GM23338 (cell line): ENCODE data around the gene DDN. TPM values are rescaled to one million over a fixed set of nuclear protein-coding genes. Genes with fewer than 3 reads are reported as not detected.

Experiments
- ATAC-seq: fragments of 200-7000 bp; cut with Tn5 transposase; 3 replicates; pipeline ENCODE4 v1.9.1; 2020
- DNase-seq: peaks from one replicate; pipeline ENCODE4 v3.0.0-alpha.2; 2015; ENCODE audit warnings: low spot score
- H2AFZ ChIP-seq: fragments of 200-600 bp; sonication (generic); 2 replicates; pipeline ENCODE4 v1.8.0; 2016; ENCODE audit warnings: antibody characterized with exemption, mild to moderate bottlenecking, moderate library complexity
- H3F3A ChIP-seq: fragments of 200-600 bp; sonication (generic); replicated peaks from 2 replicates; pipeline ENCODE4 v1.8.0; 2017; ENCODE audit warnings: antibody characterized with exemption, mixed run types, low read depth
- H3K27ac ChIP-seq: fragments of 200-600 bp; sonication (generic); 2 replicates; pipeline ENCODE4 v1.6.1; 2016; ENCODE audit warnings: low read depth
- H3K27me3 ChIP-seq: fragments of 200-600 bp; sonication (generic); 2 replicates; pipeline ENCODE4 v1.8.0; 2016; ENCODE audit warnings: mild to moderate bottlenecking, mixed run types, moderate library complexity; ENCODE audit not compliant: insufficient read depth
- H3K36me3 ChIP-seq: fragments of 200-600 bp; sonication (generic); 2 replicates; pipeline ENCODE4 v1.8.0; 2016; ENCODE audit warnings: mild to moderate bottlenecking; ENCODE audit not compliant: insufficient read depth
- H3K4me1 ChIP-seq: fragments of 200-600 bp; sonication (generic); 2 replicates; pipeline ENCODE4 v1.8.0; 2016; ENCODE audit warnings: mild to moderate bottlenecking, moderate library complexity; ENCODE audit not compliant: insufficient read depth
- H3K4me2 ChIP-seq: fragments of 200-600 bp; sonication (generic); 2 replicates; pipeline ENCODE4 v1.7.1; 2017; ENCODE audit warnings: mixed run types
- H3K4me3 ChIP-seq: fragments of 200-600 bp; sonication (generic); 2 replicates; pipeline ENCODE4 v1.6.1; 2016; ENCODE audit warnings: mixed run types
- H3K79me2 ChIP-seq: fragments of 200-600 bp; sonication (generic); replicated peaks from 2 replicates; pipeline ENCODE4 v1.8.0; 2017; ENCODE audit warnings: mild to moderate bottlenecking; ENCODE audit not compliant: insufficient read depth
- H3K9me2 ChIP-seq: fragments of 200-600 bp; sonication (generic); 2 replicates; pipeline ENCODE4 v1.8.0; 2017; ENCODE audit not compliant: insufficient read depth
- H4K20me1 ChIP-seq: fragments of 200-600 bp; sonication (generic); replicated peaks from 2 replicates; pipeline ENCODE4 v1.8.0; 2017; ENCODE audit warnings: mild to moderate bottlenecking; ENCODE audit not compliant: insufficient read depth
- H3K27ac Mint-ChIP-seq: 2 replicates; pipeline ENCODE4 v1.8.0; 2020; ENCODE audit warnings: inconsistent platforms, mild to moderate bottlenecking, moderate library complexity, mixed read lengths
- H3K27me3 Mint-ChIP-seq: 3 replicates; pipeline ENCODE4 v1.8.0; 2022; ENCODE audit warnings: low read depth, mild to moderate bottlenecking, moderate library complexity, mixed read lengths, inconsistent platforms; ENCODE audit not compliant: insufficient read depth, poor library complexity
- H3K36me3 Mint-ChIP-seq: 3 replicates; pipeline ENCODE4 v1.8.0; 2021; ENCODE audit warnings: low read depth, mild to moderate bottlenecking, inconsistent platforms, moderate library complexity, mixed read lengths
- H3K4me1 Mint-ChIP-seq: 3 replicates; pipeline ENCODE4 v1.8.0; 2020; ENCODE audit warnings: mild to moderate bottlenecking, inconsistent platforms, mixed read lengths
- H3K4me3 Mint-ChIP-seq: 3 replicates; pipeline ENCODE4 v1.8.0; 2021; ENCODE audit warnings: moderate library complexity, mild to moderate bottlenecking, inconsistent platforms, mixed read lengths
- H3K9me3 Mint-ChIP-seq: 3 replicates; pipeline ENCODE4 v1.8.0; 2020; ENCODE audit warnings: moderate library complexity, mild to moderate bottlenecking, inconsistent platforms, mixed read lengths
- CREB1 ChIP-seq: fragments of 250-450 bp; sonication (Bioruptor Pico); IDR thresholded peaks from 2 replicates; pipeline ENCODE4 v1.5.0; 2020; ENCODE audit warnings: low read depth, mild to moderate bottlenecking, moderate library complexity
- EZH2 ChIP-seq: fragments of 200-600 bp; sonication (generic); IDR thresholded peaks from one replicate; pipeline ENCODE4 v1.8.0; 2017; ENCODE audit warnings: antibody characterized with exemption, mild to moderate bottlenecking, low read depth; ENCODE audit not compliant: unreplicated experiment
- EZH2phosphoT487 ChIP-seq: fragments of 200-600 bp; sonication (generic); IDR thresholded peaks from one replicate; pipeline ENCODE4 v1.8.1; 2018; ENCODE audit warnings: antibody characterized with exemption; ENCODE audit not compliant: unreplicated experiment
- JUNB ChIP-seq: IDR thresholded peaks from one replicate; pipeline ENCODE4 v1.6.1; 2016; ENCODE audit warnings: antibody characterized with exemption; ENCODE audit not compliant: unreplicated experiment
- NANOG ChIP-seq: IDR thresholded peaks from 2 replicates; pipeline ENCODE4 v1.6.1; 2016; ENCODE audit warnings: antibody characterized with exemption, borderline replicate concordance
- POLR2AphosphoS5 ChIP-seq: IDR thresholded peaks from 2 replicates; pipeline ENCODE4 v1.6.1; 2016; ENCODE audit warnings: antibody characterized with exemption, low read depth
- STAT1 ChIP-seq: IDR thresholded peaks from one replicate; pipeline ENCODE4 v1.6.1; 2016; ENCODE audit warnings: antibody characterized with exemption; ENCODE audit not compliant: unreplicated experiment
- ZNF114 ChIP-seq: fragments of 250-450 bp; sonication (Bioruptor Pico); IDR thresholded peaks from 2 replicates; pipeline ENCODE4 v1.5.0; 2020; ENCODE audit warnings: mild to moderate bottlenecking, moderate library complexity
- ZNF331 ChIP-seq: fragments of 250-450 bp; sonication (Bioruptor Pico); IDR thresholded peaks from 2 replicates; pipeline ENCODE4 v1.5.0; 2020; ENCODE audit warnings: low read depth, mild to moderate bottlenecking, moderate library complexity
- polyA plus RNA-seq: library from polyadenylated mRNA; unstranded; fragments of >200 nt; fragmentation: Nextera tagmentation; extraction: Ambion mirVana; gene quantifications from 2 replicates; pipeline ENCODE4 v1.2.1, GENCODE V29; 2016
- total RNA-seq: library from RNA; depleted of rRNA; stranded (reverse); fragments of >200 nt; shearing (Covaris generic); gene quantifications from 2 replicates; pipeline ENCODE4 v1.2.3, GENCODE V29; 2014
- TF ChIP-seq, protein P1 (sequence below): fragments of 250-450 bp; sonication (Bioruptor Pico); IDR thresholded peaks from 2 replicates; pipeline ENCODE4 v1.5.0; 2020; ENCODE audit warnings: mild to moderate bottlenecking, moderate library complexity
- TF ChIP-seq, protein P2 (sequence below), 2 experiments: fragments of 200-600 bp in 1 of 2; sonication (generic) in 1 of 2; conservative IDR thresholded peaks; 2 replicates each; pipeline versions ENCODE4 v1.5.1 to v1.6.1; 2016 to 2017; ENCODE audit warnings: antibody characterized with exemption in 2 of 2, low read depth in 2 of 2, mild to moderate bottlenecking in 2 of 2, moderate library complexity in 1 of 2
- TF ChIP-seq, protein P3 (sequence below): IDR thresholded peaks from one replicate; pipeline ENCODE4 v1.6.1; 2018; ENCODE audit warnings: antibody characterized with exemption; ENCODE audit not compliant: unreplicated experiment
- TF ChIP-seq, protein P4 (sequence below): IDR thresholded peaks from 2 replicates; pipeline ENCODE4 v1.6.1; 2016; ENCODE audit warnings: antibody characterized with exemption

DDN gene
- total and polyA plus RNA-seq, 2 experiments from 2014 or later, result 0.10 TPM; not detected in 1

DNA sequence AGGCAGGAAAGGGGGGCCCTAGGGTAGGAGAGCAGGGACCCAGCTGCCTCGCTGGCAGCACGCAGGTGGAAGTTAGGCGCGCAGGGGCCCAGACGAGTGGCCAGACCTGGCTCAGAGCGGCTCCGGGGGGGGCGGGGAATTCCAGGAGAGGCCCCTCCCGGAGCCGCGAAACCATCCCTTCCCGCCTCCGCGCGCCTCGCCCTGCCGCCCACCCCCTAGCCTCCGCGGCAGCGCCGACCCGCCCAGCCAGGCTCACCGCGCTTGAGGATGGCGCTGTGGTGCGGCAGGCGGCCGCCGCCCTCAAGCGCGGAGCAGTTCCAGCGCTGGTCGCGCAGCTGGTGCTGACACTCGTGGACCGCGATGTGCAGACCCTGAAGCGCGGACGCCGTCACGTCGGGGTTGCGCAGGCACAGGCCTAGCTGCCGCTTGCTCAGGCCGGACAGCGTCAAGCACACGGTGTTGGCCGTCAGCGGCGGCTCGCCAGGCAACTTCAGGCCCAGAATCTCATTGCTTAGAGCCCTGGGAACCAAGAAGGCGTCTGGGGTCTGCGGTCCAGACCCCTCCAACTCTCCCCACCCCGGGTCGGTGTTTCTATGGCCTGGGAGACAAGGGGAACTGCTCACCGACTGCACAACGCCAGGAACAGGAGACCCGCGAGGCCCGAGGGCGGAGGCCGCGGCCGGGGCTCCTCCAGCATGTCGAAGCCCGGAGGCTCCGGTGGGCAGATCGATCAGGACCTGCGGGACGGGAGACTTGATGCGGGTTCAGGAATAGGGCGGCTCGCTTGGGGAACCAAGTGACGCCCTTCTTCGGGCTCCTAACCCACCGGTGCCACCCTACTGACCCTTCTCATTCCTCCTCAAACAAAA, 29.1 kb downstream of the DDN start:
- Histone ChIP-seq H4K20me1 (peaks cover 12% of the 10 kb centered on the region; the same call in 1 of the 2 replicates), H2AFZ (peak overlapping the region; percentile 32; the same call in 1 of the 2 replicates), H3K4me1 (peaks cover 55% of the 10 kb centered on the region), H3K27me3 (peaks cover 96% of the 10 kb centered on the region), H3K9me2 (no peaks in the 10 kb centered on the region), H3F3A (peaks cover 21% of the 10 kb centered on the region; the same call in 1 of the 2 replicates), H3K79me2 (no peaks in the 10 kb centered on the region), H3K4me2 (peak overlapping the region; percentile 88), H3K4me3 (peak overlapping the region; percentile 55), H3K36me3 (no peaks in the 10 kb centered on the region), H3K27ac (no peak overlapping the region)
- H3K4me3 Mint-ChIP-seq, result peak overlapping the region; percentile 60
- peaks cover 59% of the 10 kb centered on the region for H3K4me1 Mint-ChIP-seq
- no peaks in the 10 kb centered on the region; the same call in 2 of the 3 replicates for H3K9me3 Mint-ChIP-seq
- peaks cover 88% of the 10 kb centered on the region for H3K27me3 Mint-ChIP-seq
- peak; percentile 51 for DNase-seq
- H3K36me3 Mint-ChIP-seq, result no peaks in the 10 kb centered on the region; the same call in 1 of the 3 replicates
- ATAC-seq, result peak; percentile 11
- no peak overlapping the region for H3K27ac Mint-ChIP-seq
- TF ChIP-seq POLR2AphosphoS5 (no peak), EZH2 (peak; percentile 95), EZH2phosphoT487 (peak; percentile 99), STAT1 (no peak), JUNB (no peak), CREB1 (CRISPR knock-in tag) (no peak), ZNF114 (CRISPR knock-in tag) (no peak), NANOG (no peak), ZNF331 (CRISPR knock-in tag) (no peak)
- TF ChIP-seq, protein P1, sequence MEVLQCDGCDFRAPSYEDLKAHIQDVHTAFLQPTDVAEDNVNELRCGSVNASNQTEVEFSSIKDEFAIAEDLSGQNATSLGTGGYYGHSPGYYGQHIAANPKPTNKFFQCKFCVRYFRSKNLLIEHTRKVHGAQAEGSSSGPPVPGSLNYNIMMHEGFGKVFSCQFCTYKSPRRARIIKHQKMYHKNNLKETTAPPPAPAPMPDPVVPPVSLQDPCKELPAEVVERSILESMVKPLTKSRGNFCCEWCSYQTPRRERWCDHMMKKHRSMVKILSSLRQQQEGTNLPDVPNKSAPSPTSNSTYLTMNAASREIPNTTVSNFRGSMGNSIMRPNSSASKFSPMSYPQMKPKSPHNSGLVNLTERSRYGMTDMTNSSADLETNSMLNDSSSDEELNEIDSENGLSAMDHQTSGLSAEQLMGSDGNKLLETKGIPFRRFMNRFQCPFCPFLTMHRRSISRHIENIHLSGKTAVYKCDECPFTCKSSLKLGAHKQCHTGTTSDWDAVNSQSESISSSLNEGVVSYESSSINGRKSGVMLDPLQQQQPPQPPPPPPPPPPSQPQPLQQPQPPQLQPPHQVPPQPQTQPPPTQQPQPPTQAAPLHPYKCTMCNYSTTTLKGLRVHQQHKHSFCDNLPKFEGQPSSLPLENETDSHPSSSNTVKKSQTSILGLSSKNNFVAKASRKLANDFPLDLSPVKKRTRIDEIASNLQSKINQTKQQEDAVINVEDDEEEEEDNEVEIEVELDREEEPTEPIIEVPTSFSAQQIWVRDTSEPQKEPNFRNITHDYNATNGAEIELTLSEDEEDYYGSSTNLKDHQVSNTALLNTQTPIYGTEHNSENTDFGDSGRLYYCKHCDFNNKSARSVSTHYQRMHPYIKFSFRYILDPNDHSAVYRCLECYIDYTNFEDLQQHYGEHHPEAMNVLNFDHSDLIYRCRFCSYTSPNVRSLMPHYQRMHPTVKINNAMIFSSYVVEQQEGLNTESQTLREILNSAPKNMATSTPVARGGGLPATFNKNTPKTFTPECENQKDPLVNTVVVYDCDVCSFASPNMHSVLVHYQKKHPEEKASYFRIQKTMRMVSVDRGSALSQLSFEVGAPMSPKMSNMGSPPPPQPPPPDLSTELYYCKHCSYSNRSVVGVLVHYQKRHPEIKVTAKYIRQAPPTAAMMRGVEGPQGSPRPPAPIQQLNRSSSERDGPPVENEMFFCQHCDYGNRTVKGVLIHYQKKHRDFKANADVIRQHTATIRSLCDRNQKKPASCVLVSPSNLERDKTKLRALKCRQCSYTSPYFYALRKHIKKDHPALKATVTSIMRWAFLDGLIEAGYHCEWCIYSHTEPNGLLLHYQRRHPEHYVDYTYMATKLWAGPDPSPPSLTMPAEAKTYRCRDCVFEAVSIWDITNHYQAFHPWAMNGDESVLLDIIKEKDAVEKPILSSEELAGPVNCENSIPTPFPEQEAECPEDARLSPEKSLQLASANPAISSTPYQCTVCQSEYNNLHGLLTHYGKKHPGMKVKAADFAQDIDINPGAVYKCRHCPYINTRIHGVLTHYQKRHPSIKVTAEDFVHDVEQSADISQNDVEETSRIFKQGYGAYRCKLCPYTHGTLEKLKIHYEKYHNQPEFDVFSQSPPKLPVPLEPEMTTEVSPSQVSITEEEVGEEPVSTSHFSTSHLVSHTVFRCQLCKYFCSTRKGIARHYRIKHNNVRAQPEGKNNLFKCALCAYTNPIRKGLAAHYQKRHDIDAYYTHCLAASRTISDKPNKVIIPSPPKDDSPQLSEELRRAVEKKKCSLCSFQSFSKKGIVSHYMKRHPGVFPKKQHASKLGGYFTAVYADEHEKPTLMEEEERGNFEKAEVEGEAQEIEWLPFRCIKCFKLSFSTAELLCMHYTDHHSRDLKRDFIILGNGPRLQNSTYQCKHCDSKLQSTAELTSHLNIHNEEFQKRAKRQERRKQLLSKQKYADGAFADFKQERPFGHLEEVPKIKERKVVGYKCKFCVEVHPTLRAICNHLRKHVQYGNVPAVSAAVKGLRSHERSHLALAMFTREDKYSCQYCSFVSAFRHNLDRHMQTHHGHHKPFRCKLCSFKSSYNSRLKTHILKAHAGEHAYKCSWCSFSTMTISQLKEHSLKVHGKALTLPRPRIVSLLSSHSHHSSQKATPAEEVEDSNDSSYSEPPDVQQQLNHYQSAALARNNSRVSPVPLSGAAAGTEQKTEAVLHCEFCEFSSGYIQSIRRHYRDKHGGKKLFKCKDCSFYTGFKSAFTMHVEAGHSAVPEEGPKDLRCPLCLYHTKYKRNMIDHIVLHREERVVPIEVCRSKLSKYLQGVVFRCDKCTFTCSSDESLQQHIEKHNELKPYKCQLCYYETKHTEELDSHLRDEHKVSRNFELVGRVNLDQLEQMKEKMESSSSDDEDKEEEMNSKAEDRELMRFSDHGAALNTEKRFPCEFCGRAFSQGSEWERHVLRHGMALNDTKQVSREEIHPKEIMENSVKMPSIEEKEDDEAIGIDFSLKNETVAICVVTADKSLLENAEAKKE (CRISPR knock-in tag), result no peak
- TF ChIP-seq, protein P2, sequence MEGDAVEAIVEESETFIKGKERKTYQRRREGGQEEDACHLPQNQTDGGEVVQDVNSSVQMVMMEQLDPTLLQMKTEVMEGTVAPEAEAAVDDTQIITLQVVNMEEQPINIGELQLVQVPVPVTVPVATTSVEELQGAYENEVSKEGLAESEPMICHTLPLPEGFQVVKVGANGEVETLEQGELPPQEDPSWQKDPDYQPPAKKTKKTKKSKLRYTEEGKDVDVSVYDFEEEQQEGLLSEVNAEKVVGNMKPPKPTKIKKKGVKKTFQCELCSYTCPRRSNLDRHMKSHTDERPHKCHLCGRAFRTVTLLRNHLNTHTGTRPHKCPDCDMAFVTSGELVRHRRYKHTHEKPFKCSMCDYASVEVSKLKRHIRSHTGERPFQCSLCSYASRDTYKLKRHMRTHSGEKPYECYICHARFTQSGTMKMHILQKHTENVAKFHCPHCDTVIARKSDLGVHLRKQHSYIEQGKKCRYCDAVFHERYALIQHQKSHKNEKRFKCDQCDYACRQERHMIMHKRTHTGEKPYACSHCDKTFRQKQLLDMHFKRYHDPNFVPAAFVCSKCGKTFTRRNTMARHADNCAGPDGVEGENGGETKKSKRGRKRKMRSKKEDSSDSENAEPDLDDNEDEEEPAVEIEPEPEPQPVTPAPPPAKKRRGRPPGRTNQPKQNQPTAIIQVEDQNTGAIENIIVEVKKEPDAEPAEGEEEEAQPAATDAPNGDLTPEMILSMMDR (conservative IDR thresholded peaks at IDR 0.05; ENCODE audit: low read depth in 2 of 2), result peak in 1 of 2 experiments; percentile 25; a peak in 2 of 4 replicates
- TF ChIP-seq, protein P3, sequence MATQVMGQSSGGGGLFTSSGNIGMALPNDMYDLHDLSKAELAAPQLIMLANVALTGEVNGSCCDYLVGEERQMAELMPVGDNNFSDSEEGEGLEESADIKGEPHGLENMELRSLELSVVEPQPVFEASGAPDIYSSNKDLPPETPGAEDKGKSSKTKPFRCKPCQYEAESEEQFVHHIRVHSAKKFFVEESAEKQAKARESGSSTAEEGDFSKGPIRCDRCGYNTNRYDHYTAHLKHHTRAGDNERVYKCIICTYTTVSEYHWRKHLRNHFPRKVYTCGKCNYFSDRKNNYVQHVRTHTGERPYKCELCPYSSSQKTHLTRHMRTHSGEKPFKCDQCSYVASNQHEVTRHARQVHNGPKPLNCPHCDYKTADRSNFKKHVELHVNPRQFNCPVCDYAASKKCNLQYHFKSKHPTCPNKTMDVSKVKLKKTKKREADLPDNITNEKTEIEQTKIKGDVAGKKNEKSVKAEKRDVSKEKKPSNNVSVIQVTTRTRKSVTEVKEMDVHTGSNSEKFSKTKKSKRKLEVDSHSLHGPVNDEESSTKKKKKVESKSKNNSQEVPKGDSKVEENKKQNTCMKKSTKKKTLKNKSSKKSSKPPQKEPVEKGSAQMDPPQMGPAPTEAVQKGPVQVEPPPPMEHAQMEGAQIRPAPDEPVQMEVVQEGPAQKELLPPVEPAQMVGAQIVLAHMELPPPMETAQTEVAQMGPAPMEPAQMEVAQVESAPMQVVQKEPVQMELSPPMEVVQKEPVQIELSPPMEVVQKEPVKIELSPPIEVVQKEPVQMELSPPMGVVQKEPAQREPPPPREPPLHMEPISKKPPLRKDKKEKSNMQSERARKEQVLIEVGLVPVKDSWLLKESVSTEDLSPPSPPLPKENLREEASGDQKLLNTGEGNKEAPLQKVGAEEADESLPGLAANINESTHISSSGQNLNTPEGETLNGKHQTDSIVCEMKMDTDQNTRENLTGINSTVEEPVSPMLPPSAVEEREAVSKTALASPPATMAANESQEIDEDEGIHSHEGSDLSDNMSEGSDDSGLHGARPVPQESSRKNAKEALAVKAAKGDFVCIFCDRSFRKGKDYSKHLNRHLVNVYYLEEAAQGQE, result no peak
- TF ChIP-seq, protein P4, sequence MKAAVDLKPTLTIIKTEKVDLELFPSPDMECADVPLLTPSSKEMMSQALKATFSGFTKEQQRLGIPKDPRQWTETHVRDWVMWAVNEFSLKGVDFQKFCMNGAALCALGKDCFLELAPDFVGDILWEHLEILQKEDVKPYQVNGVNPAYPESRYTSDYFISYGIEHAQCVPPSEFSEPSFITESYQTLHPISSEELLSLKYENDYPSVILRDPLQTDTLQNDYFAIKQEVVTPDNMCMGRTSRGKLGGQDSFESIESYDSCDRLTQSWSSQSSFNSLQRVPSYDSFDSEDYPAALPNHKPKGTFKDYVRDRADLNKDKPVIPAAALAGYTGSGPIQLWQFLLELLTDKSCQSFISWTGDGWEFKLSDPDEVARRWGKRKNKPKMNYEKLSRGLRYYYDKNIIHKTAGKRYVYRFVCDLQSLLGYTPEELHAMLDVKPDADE, result no peak
